NOMO-1 treated with DMSO at 0.1 percent for 48 hours (cell line): ENCODE measurements around the gene TSEN54.

Experiments
- DNase-seq: peaks from one replicate; lab custom pipeline; 2025; ENCODE audit not compliant: unreplicated experiment; lab: John Stamatoyannopoulos, UW

The TSEN54 gene

DNA sequence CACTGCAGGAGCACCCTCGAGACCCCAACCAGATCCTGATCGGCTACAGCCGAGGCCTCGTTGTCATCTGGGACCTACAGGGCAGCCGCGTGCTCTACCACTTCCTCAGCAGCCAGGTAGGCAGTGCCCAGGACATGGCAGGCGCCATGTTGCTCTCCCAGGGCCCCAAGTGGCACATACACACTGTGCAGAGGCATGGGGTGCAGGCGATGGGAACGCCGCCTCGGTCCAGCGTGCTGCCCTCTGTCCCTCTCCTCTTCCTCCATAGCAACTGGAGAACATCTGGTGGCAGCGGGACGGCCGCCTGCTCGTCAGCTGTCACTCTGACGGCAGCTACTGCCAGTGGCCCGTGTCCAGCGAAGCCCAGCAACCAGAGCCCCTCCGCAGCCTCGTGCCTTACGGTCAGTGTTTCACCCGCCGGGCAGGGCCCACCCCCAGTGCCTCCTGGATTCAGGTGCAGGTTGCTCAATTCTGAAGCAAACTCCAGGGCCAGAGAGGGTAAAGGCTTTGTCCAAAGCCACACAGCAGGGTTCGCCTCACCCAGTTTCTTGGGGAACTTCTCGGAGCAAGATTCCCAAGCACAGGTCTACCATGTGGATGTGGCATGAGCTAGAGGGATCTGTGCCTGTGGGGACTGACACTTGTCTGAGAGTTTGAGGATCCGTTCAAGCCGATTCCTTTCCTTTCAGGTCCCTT lies 46.9 kb downstream of the TSEN54 start:
- DNase-seq: no peak

DNA sequence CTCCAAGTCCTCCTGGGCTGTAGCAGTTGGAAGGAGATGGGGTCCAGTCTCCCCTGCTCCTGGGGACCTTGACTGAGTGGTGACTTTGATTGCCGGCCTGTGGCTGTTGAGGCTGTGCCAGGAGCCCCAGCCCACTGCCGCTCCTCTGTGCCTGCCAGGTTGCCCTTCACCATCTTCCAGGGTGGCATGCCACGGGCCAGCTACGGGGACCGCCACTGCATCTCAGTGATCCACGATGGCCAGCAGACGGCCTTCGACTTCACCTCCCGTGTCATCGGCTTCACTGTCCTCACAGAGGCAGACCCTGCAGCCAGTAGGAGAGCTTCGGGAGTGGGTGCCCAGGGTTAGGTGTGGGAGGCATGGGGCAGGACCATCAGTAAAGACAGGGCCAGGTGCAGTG lies 47.9 kb downstream of the TSEN54 start:
- no peak for DNase-seq

DNA sequence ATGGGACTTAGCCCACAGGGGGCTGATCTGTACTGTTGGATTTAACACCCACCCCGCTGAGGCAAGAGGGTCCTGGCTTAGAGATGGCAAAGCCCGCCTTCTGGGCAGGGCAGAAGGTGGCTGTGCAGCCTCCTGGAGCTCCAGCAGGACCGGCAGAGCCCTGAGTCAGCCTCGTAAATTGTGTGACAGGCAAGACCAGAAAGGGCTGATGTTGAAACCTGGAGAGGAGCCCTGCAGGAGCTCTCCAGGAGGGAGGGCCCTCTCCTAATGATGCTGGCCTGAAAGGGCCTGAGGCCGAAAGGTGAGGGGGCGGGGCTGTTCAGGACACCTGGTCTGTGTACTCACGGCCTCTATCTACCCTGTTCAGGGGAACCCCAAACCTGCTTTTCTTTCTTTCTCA lies 48.7 kb downstream of the TSEN54 start:
- peak; percentile 45 for DNase-seq

DNA sequence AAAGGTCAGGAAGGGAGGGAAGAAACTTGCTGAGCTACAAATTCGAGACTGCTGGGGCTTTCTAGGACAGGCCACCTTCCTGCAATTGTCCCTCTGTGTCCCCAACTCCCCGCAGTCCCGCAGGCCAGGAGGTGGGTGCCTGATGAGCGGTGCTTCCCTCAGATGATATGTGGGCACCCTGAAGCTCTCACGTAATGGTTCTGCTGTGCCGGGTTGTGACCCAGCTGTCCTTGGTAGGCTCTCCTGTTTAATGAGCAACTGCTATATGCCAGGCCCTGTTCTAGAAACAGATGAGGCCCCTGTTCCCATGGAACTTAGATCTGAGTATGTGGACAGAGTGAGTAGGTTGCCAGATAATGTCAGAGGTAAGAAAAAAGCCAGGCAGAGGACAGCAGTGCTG lies 49.3 kb downstream of the TSEN54 start:
- no peak for DNase-seq

DNA sequence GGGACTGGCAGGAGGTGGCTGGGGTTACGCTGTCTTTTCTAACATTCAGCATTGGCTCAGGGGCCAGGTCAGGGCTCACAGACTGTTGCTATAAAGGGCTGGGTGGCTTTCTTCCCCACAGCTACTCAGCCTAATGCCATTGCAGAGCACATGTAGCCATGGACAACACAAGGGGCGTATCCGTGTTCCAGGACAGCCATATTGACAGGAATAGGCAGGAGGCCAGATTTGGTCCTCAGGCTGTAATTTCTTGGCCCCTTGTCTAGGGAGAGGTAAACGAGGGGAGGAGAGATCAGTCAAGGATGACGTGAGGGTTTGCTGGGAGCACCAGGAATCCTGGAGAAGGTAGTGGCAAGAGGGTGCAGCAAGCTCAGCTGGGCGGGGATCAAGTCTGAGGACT lies 50.1 kb downstream of the TSEN54 start:
- no peak for DNase-seq

DNA sequence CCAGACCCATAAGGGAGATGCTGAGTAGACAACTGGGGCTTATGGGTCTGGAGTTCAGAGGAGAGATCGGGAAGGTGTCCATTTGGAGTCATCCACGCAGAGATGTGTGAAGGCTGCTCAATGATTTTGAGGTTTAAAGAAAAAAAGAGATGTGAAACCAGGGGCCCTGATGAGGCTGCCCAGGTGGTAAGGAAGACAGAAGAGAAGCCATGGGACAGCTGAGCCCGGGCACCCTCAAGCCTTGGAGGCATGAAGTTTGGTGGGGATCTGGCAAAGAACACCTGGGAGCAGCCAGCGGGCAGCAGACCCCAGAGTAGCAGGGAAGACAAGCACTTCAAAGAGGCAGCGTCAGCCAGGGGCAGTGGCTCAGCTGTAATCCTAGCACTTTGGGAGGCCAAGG lies 50.5 kb downstream of the TSEN54 start:
- peak; percentile 61 for DNase-seq

DNA sequence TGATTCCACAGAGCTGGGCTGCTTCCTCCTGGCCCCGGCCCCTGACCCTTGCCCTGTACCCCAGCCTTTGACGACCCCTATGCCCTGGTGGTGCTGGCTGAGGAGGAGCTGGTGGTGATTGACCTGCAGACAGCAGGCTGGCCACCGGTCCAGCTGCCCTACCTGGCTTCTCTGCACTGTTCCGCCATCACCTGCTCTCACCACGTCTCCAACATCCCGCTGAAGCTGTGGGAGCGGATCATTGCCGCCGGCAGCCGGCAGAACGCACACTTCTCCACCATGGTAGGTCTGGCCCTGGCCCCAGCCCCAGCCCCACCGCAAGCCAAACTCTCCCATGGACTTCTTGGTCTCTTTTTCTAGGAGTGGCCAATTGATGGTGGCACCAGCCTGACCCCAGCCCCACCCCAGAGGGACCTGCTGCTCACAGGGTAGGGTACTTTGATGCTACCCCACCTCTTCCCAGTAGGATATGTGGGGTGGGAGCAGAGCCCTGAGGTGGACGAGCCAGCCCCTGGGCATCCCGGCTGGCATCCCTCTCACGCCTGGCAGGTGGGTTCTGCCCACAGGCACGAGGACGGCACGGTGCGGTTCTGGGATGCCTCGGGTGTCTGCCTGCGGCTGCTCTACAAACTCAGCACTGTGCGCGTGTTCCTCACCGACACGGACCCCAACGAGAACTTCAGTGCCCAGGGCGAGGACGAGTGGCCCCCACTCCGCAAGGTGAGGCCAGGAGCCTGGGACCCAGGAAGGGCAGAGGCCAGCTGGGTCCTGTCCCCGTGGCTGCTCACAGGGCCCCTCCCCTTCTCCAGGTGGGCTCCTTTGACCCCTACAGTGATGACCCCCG lies 52.3 kb downstream of the TSEN54 start:
- no peak for DNase-seq

DNA sequence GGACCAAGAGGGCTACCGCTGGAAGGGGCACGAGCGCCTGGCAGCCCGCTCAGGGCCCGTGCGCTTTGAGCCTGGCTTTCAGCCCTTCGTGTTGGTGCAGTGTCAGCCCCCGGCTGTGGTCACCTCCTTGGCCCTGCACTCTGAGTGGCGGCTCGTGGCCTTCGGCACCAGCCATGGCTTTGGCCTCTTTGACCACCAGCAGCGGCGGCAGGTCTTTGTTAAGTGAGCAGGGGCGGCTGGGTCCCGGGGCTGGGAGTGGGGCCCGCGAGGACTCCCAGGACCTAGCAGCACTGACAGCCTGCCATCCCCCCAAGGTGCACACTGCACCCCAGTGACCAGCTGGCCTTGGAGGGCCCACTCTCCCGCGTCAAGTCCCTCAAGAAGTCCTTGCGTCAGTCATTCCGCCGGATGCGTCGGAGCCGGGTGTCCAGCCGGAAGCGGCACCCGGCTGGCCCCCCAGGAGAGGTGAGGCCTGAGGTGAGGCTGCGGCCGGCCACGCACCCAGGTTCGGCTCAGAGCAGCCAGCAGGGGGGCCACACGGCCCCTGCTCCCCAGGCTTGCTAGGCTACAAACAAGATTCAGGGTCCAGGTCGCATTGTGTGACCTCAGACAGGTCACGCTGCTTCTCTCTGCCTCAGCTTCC lies 53.8 kb downstream of the TSEN54 start:
- no peak for DNase-seq

DNA sequence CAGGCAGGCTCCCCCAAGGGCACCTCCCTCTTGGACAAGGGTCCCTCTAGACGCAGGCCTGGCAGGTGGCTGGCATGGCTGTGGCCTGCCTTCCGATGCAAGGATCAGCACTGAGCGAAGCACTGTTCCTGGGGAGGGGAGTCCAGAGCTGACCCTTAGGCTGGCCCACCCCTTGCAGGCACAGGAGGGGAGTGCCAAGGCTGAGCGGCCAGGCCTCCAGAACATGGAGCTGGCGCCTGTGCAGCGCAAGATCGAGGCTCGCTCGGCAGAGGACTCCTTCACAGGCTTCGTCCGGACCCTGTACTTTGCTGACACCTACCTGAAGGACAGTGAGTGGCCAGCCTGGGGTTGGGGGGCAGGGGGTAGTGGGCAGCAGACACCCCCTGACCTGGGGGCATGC lies 54.4 kb downstream of the TSEN54 start:
- no peak for DNase-seq

DNA sequence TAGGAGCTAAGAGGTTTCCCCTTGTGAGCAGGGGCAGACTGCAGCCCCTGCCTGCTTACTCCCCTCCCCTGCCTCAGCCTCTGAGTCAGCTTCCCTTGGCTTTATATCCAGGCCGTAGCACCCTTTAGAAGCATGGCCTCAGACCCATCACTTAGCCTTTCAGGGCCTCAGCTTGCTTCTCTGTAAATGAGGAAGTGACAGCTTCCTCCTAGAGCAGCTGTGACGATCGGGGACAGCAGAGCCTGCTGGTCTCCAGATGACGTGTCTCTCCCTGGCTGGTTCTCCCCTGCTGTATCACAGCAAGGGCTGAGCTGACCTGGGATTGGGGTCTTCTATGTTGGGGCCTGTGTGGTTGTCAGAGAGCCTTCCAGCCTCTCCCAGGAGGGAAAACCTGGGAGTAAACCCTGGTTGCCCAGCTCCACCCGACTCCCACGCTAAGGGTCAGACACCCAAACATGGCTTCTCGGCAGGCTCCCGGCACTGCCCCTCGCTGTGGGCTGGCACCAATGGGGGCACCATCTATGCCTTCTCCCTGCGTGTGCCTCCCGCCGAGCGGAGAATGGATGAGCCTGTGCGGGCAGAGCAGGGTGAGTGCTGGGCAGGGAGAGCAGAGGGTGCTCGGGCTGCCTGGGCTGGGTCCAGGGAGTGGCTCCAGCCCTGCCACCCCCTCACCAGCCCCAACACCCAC lies 55.0 kb downstream of the TSEN54 start:
- peak; percentile 96 for DNase-seq

DNA sequence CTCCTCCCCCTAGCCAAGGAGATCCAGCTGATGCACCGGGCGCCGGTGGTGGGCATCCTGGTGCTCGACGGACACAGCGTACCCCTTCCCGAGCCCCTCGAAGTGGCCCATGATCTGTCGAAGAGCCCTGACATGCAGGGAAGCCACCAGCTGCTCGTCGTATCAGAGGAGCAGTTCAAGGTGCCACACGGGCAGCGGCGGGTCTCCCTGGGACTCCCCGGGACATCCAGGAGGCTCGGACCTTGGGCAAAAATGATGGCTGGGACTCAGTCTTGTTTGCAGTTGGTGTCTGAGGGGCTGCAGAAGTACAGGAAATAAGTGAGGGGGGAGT lies 55.5 kb downstream of the TSEN54 start:
- DNase-seq: peak; percentile 9

DNA sequence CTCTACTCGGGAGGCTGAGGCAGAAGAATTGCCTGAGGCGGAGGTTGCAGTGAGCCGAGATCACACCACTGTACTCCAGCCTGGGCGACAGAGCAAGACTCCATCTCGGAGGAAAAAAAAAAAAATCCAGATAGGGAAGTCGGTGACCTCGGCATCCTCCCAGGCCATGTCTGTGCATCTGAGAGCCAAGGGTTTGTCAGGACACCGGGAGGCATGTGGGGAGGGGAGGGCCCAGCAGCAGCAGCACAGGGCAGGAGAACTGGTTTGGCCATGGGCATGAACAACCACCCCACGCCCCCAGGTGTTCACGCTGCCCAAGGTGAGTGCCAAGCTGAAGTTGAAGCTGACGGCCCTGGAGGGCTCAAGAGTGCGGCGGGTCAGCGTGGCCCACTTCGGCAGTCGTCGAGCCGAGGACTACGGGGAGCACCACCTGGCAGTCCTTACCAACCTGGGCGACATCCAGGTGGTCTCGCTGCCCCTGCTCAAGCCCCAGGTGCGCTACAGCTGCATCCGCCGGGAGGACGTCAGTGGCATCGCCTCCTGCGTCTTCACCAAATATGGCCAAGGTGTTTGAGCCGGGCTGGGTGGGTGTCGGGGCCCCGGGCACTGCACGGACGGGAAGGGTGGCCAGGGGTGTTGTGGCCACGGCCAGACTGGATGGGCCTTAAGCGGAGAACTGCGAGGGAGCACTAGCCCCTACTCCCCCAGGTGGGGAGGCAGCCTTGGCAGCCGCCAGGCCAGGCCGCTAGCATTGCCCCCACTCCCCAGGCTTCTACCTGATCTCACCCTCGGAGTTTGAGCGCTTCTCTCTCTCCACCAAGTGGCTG lies 56.6 kb downstream of the TSEN54 start:
- DNase-seq: no peak

DNA sequence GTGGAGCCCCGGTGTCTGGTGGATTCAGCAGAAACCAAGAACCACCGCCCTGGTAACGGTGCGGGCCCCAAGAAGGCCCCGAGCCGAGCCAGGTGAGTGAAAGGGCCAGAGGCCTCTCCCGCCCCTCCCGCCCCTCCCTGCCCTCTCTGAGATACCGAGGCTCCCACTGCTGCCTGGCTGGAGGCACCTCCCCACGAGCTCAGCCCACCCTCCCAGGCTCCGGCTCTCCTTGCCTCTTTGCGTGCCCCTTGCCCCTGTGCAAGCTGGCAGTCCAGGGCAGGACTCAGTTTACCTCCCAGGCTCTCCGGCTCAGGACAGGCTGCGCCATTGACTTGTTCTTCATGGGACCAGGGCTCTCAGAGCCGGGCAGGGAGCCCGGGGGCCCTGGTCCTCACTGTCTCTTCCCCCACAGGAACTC lies 57.2 kb downstream of the TSEN54 start:
- DNase-seq: no peak

DNA sequence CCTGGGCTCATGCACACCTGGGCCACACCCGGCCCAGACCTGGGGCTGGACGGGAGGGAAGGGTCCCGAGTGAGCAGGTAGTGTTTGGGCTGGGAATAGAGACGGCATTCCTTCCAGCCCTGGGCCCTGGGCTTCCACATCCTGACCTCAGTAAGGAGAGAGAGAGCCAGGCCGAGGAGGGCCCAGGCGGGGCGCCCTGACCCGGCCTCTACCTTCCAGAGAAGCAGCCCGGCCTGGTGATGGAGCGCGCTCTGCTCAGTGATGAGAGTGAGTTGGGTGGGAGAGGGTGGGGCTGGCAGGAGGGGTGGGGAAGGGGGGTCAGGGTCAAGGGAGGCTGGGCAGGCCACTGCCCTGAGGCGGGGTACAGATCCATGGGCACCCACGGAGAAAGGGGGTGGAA lies 57.7 kb downstream of the TSEN54 start:
- DNase-seq: no peak
